Measurements from ENCODE around the gene DLEU7. TPM values are rescaled to one million over a fixed set of nuclear protein-coding genes. Genes with fewer than 3 reads are reported as not detected.

The DLEU7 gene
- total RNA-seq, 2 donors from 2014 or later, result not detected

DNA sequence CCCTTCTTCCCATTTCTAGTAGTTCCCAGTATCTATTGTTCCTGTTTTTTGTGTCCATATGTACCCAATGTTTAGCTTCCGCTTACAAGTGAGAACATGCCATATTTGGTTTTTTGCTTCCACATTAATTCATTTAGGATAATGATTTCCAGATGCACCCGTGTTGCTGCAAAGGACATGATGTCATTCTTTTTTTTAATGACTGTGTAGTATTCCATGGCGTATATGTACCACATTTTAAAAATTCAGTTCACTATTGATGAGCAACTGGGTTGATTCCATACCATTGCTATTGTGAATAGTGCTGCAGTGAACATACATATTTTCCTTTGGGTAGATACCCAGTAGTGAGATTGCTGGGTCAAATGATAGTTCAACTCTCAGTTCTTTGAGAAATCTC, 50.5 kb downstream of the DLEU7 start:
- H3K27me3 Mint-ChIP-seq, result peaks cover 4% of the 10 kb centered on the region
- no peak for ATAC-seq (replicated peaks)

DNA sequence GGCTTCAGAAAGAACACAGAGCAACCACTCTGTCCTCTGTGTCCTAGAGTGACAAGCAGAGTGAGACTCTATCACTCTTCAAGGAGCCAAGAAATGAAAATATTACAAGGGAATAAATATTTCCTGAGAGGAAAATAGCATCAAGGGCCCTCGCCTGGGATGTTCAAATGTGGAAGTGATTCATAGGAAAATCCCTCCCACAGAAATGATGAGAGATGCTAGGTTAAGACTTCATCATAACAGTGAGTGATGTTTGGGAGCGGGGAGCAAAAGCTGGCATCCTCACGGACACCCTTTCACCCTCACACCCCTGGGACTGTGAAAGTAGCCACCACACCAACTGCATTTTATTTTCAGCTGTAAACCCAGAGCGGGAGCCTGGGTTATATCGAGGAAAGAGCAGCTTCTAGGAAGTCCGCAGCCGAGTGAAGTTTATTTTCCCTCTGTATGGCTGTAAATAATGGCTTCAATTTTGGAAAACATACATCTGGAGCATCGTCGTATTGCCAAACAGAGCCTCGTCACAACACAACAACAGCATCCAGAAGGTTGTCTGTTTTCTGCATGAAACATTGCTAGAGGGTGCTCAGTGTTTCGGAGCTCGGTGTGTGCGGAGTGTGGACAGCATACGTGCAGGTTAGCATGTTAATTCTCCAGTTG, 54.8 kb downstream of the DLEU7 start:
- H3K9me3 Mint-ChIP-seq, result no peaks in the 10 kb centered on the region
- ATAC-seq (replicated peaks), result no peak
- no peaks in the 10 kb centered on the region for H3K4me1 Mint-ChIP-seq
- peaks cover under 1% of the 10 kb centered on the region for H3K27me3 Mint-ChIP-seq
- no peaks in the 10 kb centered on the region for H3K36me3 Mint-ChIP-seq (ENCODE audit: low read depth)
- H3K27ac Mint-ChIP-seq, result no peak overlapping the region
- no peak overlapping the region for H3K4me3 Mint-ChIP-seq

More for the DNA sequence above, 50.5 kb downstream of the DLEU7 start:
- no peak overlapping the region for H3K27ac Mint-ChIP-seq
- H3K36me3 Mint-ChIP-seq (ENCODE audit: low read depth), result no peaks in the 10 kb centered on the region
- H3K9me3 Mint-ChIP-seq, result no peaks in the 10 kb centered on the region
- no peaks in the 10 kb centered on the region for H3K4me1 Mint-ChIP-seq
- H3K4me3 Mint-ChIP-seq, result no peak overlapping the region

DNA sequence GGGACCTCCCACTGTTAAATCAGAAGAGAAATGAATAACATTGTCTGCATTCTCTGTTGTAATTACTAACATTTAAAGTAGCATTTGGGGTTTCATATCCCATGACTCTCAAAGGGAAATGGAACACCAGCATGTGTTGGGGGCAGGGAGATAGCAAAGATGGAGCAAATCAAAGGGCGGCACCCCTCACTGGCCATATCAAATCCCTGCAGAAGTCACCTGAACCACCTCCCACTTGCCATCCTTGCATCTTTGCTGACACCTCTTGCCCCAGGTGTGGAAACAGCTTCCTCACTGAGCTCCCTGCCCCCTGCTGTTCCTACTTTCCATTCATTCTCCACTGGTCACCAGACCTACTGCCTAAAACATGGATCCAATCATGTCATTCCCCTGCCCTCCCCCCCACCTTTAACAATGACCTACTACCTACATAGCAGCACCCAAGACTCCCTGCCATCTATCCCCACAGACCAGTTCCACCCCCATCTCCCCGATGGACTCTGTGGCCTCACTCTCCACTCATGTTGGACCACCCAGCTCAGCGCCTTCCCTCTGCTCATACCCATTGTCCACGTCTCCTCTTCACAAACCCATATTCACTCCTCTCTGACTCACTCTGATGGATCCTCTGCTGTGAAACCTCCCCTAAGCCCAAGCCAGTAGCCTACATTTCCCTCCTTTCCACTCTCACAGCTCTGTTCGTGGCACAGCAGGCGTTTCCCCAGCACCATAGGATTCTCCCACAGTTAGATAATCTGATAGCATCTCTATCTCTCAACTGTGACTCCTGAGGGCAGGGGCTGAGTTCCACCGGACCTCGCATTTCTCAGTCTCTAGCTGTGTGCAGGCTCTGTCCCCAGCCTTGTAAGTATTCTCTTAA, 55.9 kb downstream of the DLEU7 start:
- no peaks in the 10 kb centered on the region for H3K4me1 Mint-ChIP-seq
- no peak overlapping the region for H3K4me3 Mint-ChIP-seq
- H3K9me3 Mint-ChIP-seq, result no peaks in the 10 kb centered on the region
- H3K27me3 Mint-ChIP-seq, result no peaks in the 10 kb centered on the region
- no peaks in the 10 kb centered on the region for H3K36me3 Mint-ChIP-seq (ENCODE audit: low read depth)
- H3K27ac Mint-ChIP-seq, result no peak overlapping the region
- ATAC-seq (replicated peaks), result no peak

DNA sequence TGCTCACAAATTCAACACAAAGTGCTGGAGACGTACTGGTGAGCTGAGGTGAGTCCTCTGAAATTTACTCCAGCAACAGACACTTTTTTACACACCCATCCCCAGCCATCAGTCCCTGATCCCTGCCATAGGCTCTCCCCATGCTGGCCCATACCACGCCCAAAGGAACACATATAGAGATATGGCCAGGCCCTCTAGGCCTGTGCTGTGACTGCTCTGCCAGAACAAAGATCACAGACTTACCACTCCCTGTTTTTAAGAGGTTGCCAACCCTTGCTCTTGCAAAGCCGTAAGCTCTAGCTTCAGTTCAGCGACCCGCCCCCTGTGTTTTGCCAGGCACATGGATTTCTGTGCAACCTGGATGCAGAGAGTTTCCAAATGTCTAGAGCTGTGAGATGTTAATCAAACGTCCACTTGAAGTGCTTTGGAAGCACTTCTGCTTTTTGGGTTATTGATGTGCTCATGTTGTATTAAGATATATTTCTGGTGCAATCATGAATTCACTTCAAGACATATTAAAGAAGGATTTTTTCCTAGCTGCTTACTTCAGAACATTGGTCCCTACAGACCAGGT, 59.7 kb downstream of the DLEU7 start:
- no peaks in the 10 kb centered on the region for H3K4me1 Mint-ChIP-seq
- no peak overlapping the region for H3K4me3 Mint-ChIP-seq
- H3K36me3 Mint-ChIP-seq (ENCODE audit: low read depth), result no peaks in the 10 kb centered on the region
- H3K27ac Mint-ChIP-seq, result no peak overlapping the region
- no peaks in the 10 kb centered on the region for H3K27me3 Mint-ChIP-seq
- no peaks in the 10 kb centered on the region for H3K9me3 Mint-ChIP-seq
- no peak for ATAC-seq (replicated peaks)

DNA sequence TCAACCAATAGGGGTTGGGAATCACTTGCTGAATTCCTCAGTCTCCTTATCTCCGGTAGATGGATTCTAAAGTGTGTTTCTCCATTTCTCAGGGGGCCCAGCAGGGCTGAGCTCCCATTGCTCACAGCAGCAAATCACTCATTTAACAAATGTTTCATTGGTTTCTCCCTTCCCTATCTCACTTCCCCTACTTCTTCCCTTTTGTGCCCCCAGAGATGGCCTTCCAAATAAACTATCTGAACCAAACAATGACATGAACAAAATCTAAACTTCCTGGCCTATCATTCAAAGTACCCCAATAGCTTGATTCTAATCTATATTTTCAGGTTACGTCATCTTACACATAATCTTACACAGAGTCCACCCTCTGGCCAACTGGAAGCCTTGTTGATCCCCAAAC, 60.4 kb downstream of the DLEU7 start:
- H3K36me3 Mint-ChIP-seq (ENCODE audit: low read depth), result no peaks in the 10 kb centered on the region
- no peaks in the 10 kb centered on the region for H3K9me3 Mint-ChIP-seq
- ATAC-seq (replicated peaks), result no peak
- no peak overlapping the region for H3K4me3 Mint-ChIP-seq
- H3K27me3 Mint-ChIP-seq, result no peaks in the 10 kb centered on the region
- no peaks in the 10 kb centered on the region for H3K4me1 Mint-ChIP-seq
- H3K27ac Mint-ChIP-seq, result no peak overlapping the region

DNA sequence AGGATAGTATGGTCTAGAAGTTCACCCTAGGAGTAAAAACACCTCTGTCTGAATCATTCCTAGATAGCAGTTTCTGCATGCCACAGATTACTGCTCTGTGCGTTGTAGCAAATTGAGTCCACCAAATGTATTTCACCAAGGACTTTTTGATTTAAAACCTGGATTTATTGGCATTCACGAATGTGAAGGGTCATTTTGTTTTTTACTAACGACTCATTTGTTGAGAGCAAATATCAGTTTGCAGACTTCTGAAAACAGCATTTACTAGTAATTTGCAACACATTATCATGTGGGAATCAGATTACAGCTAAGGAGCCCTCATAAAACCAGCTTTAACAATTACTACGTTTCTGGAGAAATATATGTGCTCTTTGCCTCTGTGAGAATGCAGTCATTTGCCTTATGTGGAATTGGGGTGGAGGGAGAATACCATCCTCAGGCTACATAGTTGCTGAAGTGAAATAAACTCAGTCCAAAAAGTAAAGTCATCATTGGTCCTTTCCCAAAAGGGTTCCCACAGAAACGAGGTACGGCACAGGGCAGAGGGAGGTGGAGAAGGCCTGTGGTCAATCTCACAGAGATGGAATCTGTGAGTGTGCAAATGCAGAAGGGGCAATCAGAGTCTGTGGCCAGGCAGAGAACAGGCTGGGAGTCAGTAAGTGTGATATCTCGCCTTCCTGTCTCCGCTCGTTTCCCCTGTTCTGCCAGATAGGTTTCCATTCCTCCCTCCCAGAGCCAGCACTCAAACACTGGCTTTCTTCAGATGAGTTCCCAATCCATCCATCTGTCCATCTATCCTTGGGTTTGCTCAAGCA, 63.1 kb downstream of the DLEU7 start:
- peaks cover 6% of the 10 kb centered on the region for H3K27me3 Mint-ChIP-seq
- no peaks in the 10 kb centered on the region for H3K36me3 Mint-ChIP-seq (ENCODE audit: low read depth)
- no peak for ATAC-seq (replicated peaks)
- no peaks in the 10 kb centered on the region for H3K4me1 Mint-ChIP-seq
- H3K4me3 Mint-ChIP-seq, result no peak overlapping the region
- no peaks in the 10 kb centered on the region for H3K9me3 Mint-ChIP-seq
- no peak overlapping the region for H3K27ac Mint-ChIP-seq

DNA sequence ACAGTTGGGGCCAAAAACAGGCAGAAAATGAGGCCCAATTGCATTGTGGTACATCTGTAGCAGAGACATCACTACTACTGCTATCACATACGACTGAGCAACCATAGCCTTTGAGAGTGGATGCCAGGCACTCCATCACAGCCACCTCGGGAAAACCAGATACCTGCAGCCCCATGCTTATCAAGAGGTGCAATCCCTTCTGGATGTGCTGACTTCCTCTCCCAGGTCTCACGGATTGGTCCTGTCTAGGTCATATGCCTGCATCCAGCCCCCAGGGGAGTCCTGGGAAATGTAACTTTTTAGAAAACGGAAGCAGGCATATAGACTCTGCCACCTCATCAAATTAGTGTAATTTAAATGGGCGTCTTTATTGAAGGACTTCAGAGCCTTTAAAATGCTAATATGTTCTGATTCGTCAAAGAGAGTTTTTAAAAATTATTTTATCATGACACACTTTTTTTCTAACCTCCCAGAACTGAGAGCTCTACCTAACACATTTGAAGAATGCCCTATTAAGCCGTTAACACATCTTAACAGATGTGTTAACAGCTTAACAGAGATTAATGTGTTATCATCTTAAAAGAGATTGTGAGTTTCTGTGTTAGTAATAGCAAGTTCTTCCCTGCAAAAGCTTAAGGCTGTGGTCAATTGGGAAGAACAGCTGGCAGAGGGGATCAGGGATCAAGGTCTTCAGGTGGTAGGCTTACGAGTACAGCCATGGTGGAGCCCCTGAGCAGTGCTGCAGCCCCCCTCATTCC, 63.9 kb downstream of the DLEU7 start:
- no peaks in the 10 kb centered on the region for H3K4me1 Mint-ChIP-seq

More for the DNA sequence above, 63.9 kb downstream of the DLEU7 start:
- Mint-ChIP-seq H3K27me3 (peaks cover 9% of the 10 kb centered on the region), H3K27ac (no peak overlapping the region), H3K9me3 (no peaks in the 10 kb centered on the region), H3K4me3 (no peak overlapping the region), H3K36me3 (ENCODE audit: low read depth) (no peaks in the 10 kb centered on the region)
- ATAC-seq (replicated peaks), result no peak

Other genes with a start within 250 kb of the DLEU7 start
- gene RNASEH2B, start 66.1 kb upstream of the DLEU7 start, total RNA-seq, result 10 to 100 TPM; 29.8 to 58.7 TPM

All from activated T-helper 17 cell treated with anti-CD3 and anti-CD28 coated beads, Interleukin-2, amount 50 U/mL, for 72 hours (primary cell).